GM23248 (cell line): ENCODE results near the gene LDLRAD3. TPM values are rescaled to one million over a fixed set of nuclear protein-coding genes. Genes with fewer than 3 reads are reported as not detected.

Experiments
- DNase-seq: peaks from one replicate; pipeline ENCODE4 v3.0.0-alpha.2; 2015
- H2AFZ ChIP-seq: fragments of 200-600 bp; sonication (generic); 2 replicates; pipeline ENCODE4 v1.6.1; 2016; ENCODE audit warnings: antibody characterized with exemption
- H3F3A ChIP-seq: fragments of 200-600 bp; sonication (generic); 2 replicates; pipeline ENCODE4 v1.6.1; 2016; ENCODE audit warnings: mild to moderate bottlenecking, antibody characterized with exemption, mixed run types; ENCODE audit not compliant: insufficient read depth
- H3K27ac ChIP-seq: fragments of 200-600 bp; sonication (generic); 2 replicates; pipeline ENCODE4 v1.5.1; 2016; ENCODE audit warnings: mild to moderate bottlenecking
- H3K27me3 ChIP-seq: fragments of 200-600 bp; sonication (generic); replicated peaks from 2 replicates; pipeline ENCODE4 v1.6.1; 2016; ENCODE audit warnings: mild to moderate bottlenecking; ENCODE audit not compliant: insufficient read depth
- H3K36me3 ChIP-seq: fragments of 200-600 bp; sonication (generic); 2 replicates; pipeline ENCODE4 v1.6.1; 2016; ENCODE audit warnings: low read depth, mild to moderate bottlenecking
- H3K4me1 ChIP-seq: fragments of 200-600 bp; sonication (generic); 2 replicates; pipeline ENCODE4 v1.6.1; 2016; ENCODE audit warnings: mild to moderate bottlenecking; ENCODE audit not compliant: insufficient read depth
- H3K4me2 ChIP-seq: fragments of 200-600 bp; sonication (generic); one replicate; pipeline ENCODE4 v1.6.1; 2016; ENCODE audit warnings: mild to moderate bottlenecking; ENCODE audit not compliant: unreplicated experiment
- H3K4me3 ChIP-seq: fragments of 200-600 bp; sonication (generic); 2 replicates; pipeline ENCODE4 v1.5.1; 2016; ENCODE audit warnings: mild to moderate bottlenecking
- H3K79me2 ChIP-seq: fragments of 200-600 bp; sonication (generic); 2 replicates; pipeline ENCODE4 v1.6.1; 2016; ENCODE audit warnings: mild to moderate bottlenecking; ENCODE audit not compliant: insufficient read depth
- H3K9ac ChIP-seq: fragments of 200-600 bp; sonication (generic); 2 replicates; pipeline ENCODE4 v1.6.1; 2016; ENCODE audit warnings: mild to moderate bottlenecking
- H3K9me2 ChIP-seq: fragments of 200-600 bp; sonication (generic); 2 replicates; pipeline ENCODE4 v1.6.1; 2016; ENCODE audit warnings: mixed run types, mild to moderate bottlenecking, moderate library complexity; ENCODE audit not compliant: insufficient read depth
- H3K9me3 ChIP-seq: fragments of 200-600 bp; sonication (generic); one replicate; pipeline ENCODE4 v1.6.1; 2017; ENCODE audit warnings: low read depth
- H4K20me1 ChIP-seq: fragments of 200-600 bp; sonication (generic); 2 replicates; pipeline ENCODE4 v1.6.0; 2016; ENCODE audit not compliant: insufficient read depth
- EZH2 ChIP-seq: fragments of 200-600 bp; sonication (generic); IDR thresholded peaks from 2 replicates; pipeline ENCODE4 v1.6.1; 2018; ENCODE audit warnings: antibody characterized with exemption, mild to moderate bottlenecking; ENCODE audit not compliant: insufficient read depth, poor library complexity, severe bottlenecking
- EZH2phosphoT487 ChIP-seq: fragments of 200-600 bp; sonication (generic); IDR thresholded peaks from 2 replicates; pipeline ENCODE4 v1.6.1; 2018; ENCODE audit warnings: antibody characterized with exemption, moderate library complexity, mild to moderate bottlenecking, low read depth; ENCODE audit not compliant: insufficient read depth
- WGBS, 2 experiments: methylation state at CpG; one replicate each; pipeline ENCODE4 v1.1.6; 2015 to 2017; ENCODE audit warnings: low lambda C conversion rate in 2 of 2, low coverage in 1 of 2; ENCODE audit errors: missing lambda C conversion rate in 2 of 2; 5-methylcytosine and 5-hydroxymethylcytosine counted together
- in situ Hi-C: fragments of 300-500 bp; cut with MboI; formaldehyde crosslinking; loops from 2 replicates; pipeline ENCODE4 v1.15.0; 2020
- polyA plus RNA-seq: library from polyadenylated mRNA; unstranded; fragments of >200 nt; fragmentation: Nextera tagmentation; extraction: Ambion mirVana; gene quantifications from 2 replicates; pipeline ENCODE4 v1.2.1, GENCODE V29; 2016
- total RNA-seq: library from RNA; depleted of rRNA; stranded (reverse); fragments of >200 nt; shearing (Covaris generic); gene quantifications from 2 replicates; pipeline ENCODE4 v1.2.3, GENCODE V29; 2014

Gene LDLRAD3
- total and polyA plus RNA-seq, 2 experiments from 2014 or later, result 6.2 to 6.6 TPM

- Histone ChIP-seq H3K79me2 (no peaks in the 10 kb centered on the region), H3F3A (peaks cover 17% of the 10 kb centered on the region), H3K27ac (no peak overlapping the region), H4K20me1 (peaks cover 4% of the 10 kb centered on the region; the same call in 1 of the 2 replicates), H3K27me3 (no peaks in the 10 kb centered on the region), H3K9ac (no peak overlapping the region), H3K4me3 (no peak overlapping the region), H3K4me2 (no peak overlapping the region), H3K9me3 (no peaks in the 10 kb centered on the region), H2AFZ (no peak overlapping the region), H3K9me2 (no peaks in the 10 kb centered on the region), H3K36me3 (no peaks in the 10 kb centered on the region), H3K4me1 (peaks cover 19% of the 10 kb centered on the region)
- DNase-seq, result no peak
- TF ChIP-seq EZH2phosphoT487 (no peak), EZH2 (no peak)
- in situ Hi-C loops, result no loop called here
Observed at GRCh38 chr11:36089920-36090319, 146.1 kb downstream of the LDLRAD3 start.

DNA sequence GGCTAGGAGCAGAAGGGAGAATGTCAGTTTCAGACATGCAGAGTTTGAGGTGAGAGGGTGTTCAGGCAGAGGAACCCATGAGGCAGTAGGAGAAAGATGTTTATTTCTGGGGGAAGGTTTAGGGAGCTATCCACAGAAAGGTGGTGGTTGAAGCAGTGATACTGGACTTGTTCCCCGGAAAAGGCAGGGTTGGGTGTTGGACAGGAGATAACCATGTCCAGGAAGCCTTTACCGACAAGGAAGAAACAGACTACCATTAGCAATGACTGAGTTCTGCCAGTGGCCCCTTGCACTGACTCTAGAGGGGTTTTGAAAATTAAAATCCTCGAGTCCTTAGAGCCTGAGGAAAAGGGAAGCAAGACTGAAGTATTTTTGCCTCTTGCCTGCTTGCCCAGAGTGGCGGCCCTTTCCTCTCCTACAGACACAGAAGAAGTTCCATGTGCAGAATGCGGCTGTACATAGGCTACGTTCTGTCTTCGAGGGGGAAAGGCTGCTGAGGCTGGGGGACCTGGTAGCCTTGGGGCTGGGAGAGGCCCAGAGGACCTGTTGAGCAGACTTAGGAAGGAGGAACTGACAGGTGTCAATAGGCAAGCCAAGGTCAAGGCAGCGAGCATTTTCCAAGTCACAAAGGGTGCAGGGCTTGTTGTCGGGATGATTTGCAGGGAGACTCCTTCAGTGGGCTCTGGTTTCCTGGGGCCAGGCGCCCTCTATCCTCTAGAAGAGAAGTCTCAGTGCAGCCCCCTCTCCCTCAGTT is 146.7 kb downstream of the LDLRAD3 start:
- Histone ChIP-seq H3K9me2 (no peaks in the 10 kb centered on the region), H3K9ac (no peak overlapping the region), H2AFZ (no peak overlapping the region), H3F3A (peaks cover 17% of the 10 kb centered on the region), H3K27ac (no peak overlapping the region), H3K27me3 (no peaks in the 10 kb centered on the region), H3K4me3 (no peak overlapping the region), H3K4me2 (no peak overlapping the region), H3K9me3 (no peaks in the 10 kb centered on the region), H4K20me1 (peaks cover 4% of the 10 kb centered on the region; the same call in 1 of the 2 replicates), H3K36me3 (no peaks in the 10 kb centered on the region), H3K79me2 (no peaks in the 10 kb centered on the region), H3K4me1 (peaks cover 19% of the 10 kb centered on the region)
- no peak for DNase-seq
- 94 to 96% methylated on average over 10 of the region's 10 CpGs for WGBS, 2 experiments
- in situ Hi-C loops, result no loop called here
- TF ChIP-seq EZH2phosphoT487 (no peak), EZH2 (no peak)

DNA sequence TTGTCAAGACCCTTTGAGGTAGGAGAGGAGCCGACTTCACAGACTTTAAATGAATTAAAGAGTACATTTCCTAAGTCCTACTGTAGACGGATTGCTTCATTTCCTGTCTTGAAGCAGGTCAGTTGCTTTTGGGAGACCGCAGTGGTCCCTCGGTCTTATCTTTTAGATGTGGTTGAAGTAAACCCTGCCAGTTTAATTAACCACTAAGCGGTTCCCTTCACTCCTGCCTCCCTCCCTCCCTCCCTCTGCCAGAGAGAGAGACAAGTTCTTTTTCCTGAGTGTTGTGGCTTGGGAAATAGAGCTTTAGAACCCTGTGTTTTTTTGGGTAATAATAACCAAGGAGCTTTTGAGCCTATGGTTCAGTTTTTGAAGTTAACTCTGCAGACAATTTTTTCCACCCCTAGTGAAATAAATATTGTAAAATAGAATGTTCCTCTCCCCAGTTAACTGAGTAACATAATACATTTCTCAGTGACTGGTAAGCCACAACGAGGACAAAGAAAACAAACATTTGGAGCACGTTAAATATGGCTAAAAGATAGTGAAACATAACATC is 147.5 kb downstream of the LDLRAD3 start:
- Histone ChIP-seq H3K36me3 (no peaks in the 10 kb centered on the region), H3K9me3 (no peaks in the 10 kb centered on the region), H3K9me2 (no peaks in the 10 kb centered on the region), H3F3A (peaks cover 17% of the 10 kb centered on the region), H3K4me1 (peaks cover 19% of the 10 kb centered on the region), H3K9ac (no peak overlapping the region), H3K4me2 (no peak overlapping the region), H3K4me3 (no peak overlapping the region), H3K27ac (no peak overlapping the region), H3K27me3 (no peaks in the 10 kb centered on the region), H2AFZ (no peak overlapping the region), H3K79me2 (no peaks in the 10 kb centered on the region), H4K20me1 (peaks cover 4% of the 10 kb centered on the region; the same call in 1 of the 2 replicates)
- TF ChIP-seq EZH2, result no peak
- TF ChIP-seq EZH2phosphoT487, result no peak
- in situ Hi-C loops, result no loop called here
- no peak for DNase-seq
- WGBS, 2 experiments, result 89 to 91% methylated on average over 5 to 7 of the region's 7 CpGs

GRCh38 chr11:36092314-36093030 is 148.6 kb downstream of the LDLRAD3 start:
- in situ Hi-C loops, result no loop called here
- Histone ChIP-seq H3K27me3 (no peaks in the 10 kb centered on the region), H3K9me3 (no peaks in the 10 kb centered on the region), H3K79me2 (no peaks in the 10 kb centered on the region), H3K4me1 (peaks cover 19% of the 10 kb centered on the region), H3K27ac (no peak overlapping the region), H3K4me2 (no peak overlapping the region), H3K4me3 (no peak overlapping the region), H4K20me1 (peaks cover 4% of the 10 kb centered on the region; the same call in 1 of the 2 replicates), H3K36me3 (no peaks in the 10 kb centered on the region), H3K9me2 (no peaks in the 10 kb centered on the region), H3K9ac (no peak overlapping the region), H2AFZ (no peak overlapping the region), H3F3A (peaks cover 14% of the 10 kb centered on the region)
- TF ChIP-seq EZH2 (no peak), EZH2phosphoT487 (no peak)
- no peak for DNase-seq
- 85 to 86% methylated on average over 4 of the region's 4 CpGs for WGBS, 2 experiments
